ENCODE measurements around the gene SLC38A3.

GRCh38 chr3:50162034-50162883 is 42.8 kb upstream of the SLC38A3 start:
- no peak for TF ChIP-seq CTCF (conservative IDR thresholded peaks at IDR 0.05; ENCODE audit: low read depth in 2 of 2)
- TF ChIP-seq EZH2 (IDR thresholded peaks at IDR 0.05; ENCODE audit: low read depth, unreplicated experiment): no peak
- TF ChIP-seq EZH2phosphoT487 (IDR thresholded peaks at IDR 0.05; ENCODE audit: unreplicated experiment): no peak
- no peak for TF ChIP-seq CREB1 (CRISPR knock-in tag; IDR thresholded peaks at IDR 0.05; ENCODE audit: low read depth)
- no peak for TF ChIP-seq POLR2AphosphoS5 (IDR thresholded peaks at IDR 0.05; ENCODE audit: low read depth)
- no peak for TF ChIP-seq JUNB (IDR thresholded peaks at IDR 0.05; ENCODE audit: unreplicated experiment)
- no peak for TF ChIP-seq NANOG (IDR thresholded peaks at IDR 0.05; ENCODE audit: borderline replicate concordance)

All from GM23338 (cell line).